CD8-positive, alpha-beta memory T cell (primary cell): ENCODE data around the gene TRPV5. TPM values are rescaled to one million over a fixed set of nuclear protein-coding genes. Genes with fewer than 3 reads are reported as not detected.
A peak's percentile ranks its signal among the peaks of the same experiment; 100 is the strongest.

Experiments
- CTCF ChIA-PET: fragments of 350-600 bp; sonication (Branson Sonifier 250); formaldehyde crosslinking; loops from one replicate; lab custom pipeline; 2021; ENCODE audit warnings: antibody characterized with exemption; lab: Charles Lee
- POLR2A ChIA-PET: fragments of 350-600 bp; sonication (Branson Sonifier 250); formaldehyde crosslinking; loops from one replicate; lab custom pipeline; 2021; ENCODE audit warnings: antibody characterized with exemption; lab: Charles Lee
- DNase-seq, 5 donors: peaks; one replicate each; pipeline versions ENCODE4 v3.0.0 to v3.0.0-alpha.2; 2020 to 2022; ENCODE audit warnings: mixed read lengths in 1 of 5
- H3K27ac ChIP-seq: one replicate; pipeline ENCODE4 v1.7.0; 2013; ENCODE audit warnings: low read depth, mild to moderate bottlenecking, low read length, moderate library complexity
- H3K27me3 ChIP-seq: 2 replicates; pipeline ENCODE4 v1.7.0; 2013; ENCODE audit warnings: low read length, mild to moderate bottlenecking; ENCODE audit not compliant: insufficient read depth, poor library complexity, severe bottlenecking
- H3K36me3 ChIP-seq: 2 replicates; pipeline ENCODE4 v1.7.0; 2013; ENCODE audit warnings: mild to moderate bottlenecking, low read length, moderate library complexity; ENCODE audit not compliant: insufficient read depth
- H3K4me1 ChIP-seq: 2 replicates; pipeline ENCODE4 v1.7.0; 2013; ENCODE audit warnings: mild to moderate bottlenecking, low read length, moderate library complexity; ENCODE audit not compliant: insufficient read depth
- H3K4me3 ChIP-seq: 2 replicates; pipeline ENCODE4 v1.7.0; 2013; ENCODE audit warnings: mild to moderate bottlenecking, low read length
- H3K9me3 ChIP-seq: 2 replicates; pipeline ENCODE4 v1.7.0; 2013; ENCODE audit warnings: mild to moderate bottlenecking, low read length
- H3K27ac Mint-ChIP-seq, 8 donors: one replicate each; pipeline ENCODE4 v1.8.0; 2020 to 2021; ENCODE audit warnings: mixed read lengths in 8 of 8, mild to moderate bottlenecking in 6 of 8, inconsistent platforms in 3 of 8, moderate library complexity in 3 of 8
- H3K27me3 Mint-ChIP-seq, 2 donors: one replicate each; pipeline ENCODE4 v1.8.0; 2020 to 2021; ENCODE audit warnings: mixed read lengths in 2 of 2, mild to moderate bottlenecking in 1 of 2, moderate library complexity in 1 of 2
- H3K36me3 Mint-ChIP-seq, 3 donors: one replicate each; pipeline ENCODE4 v1.8.0; 2020 to 2021; ENCODE audit warnings: mixed read lengths in 3 of 3, inconsistent platforms in 1 of 3, mild to moderate bottlenecking in 1 of 3
- H3K4me1 Mint-ChIP-seq, 3 donors: one replicate each; pipeline ENCODE4 v1.8.0; 2020 to 2021; ENCODE audit warnings: mixed read lengths in 3 of 3, inconsistent platforms in 1 of 3, mild to moderate bottlenecking in 1 of 3
- H3K4me3 Mint-ChIP-seq, 7 donors: one replicate each; pipeline ENCODE4 v1.8.0; 2020 to 2021; ENCODE audit warnings: mixed read lengths in 7 of 7, mild to moderate bottlenecking in 6 of 7, moderate library complexity in 4 of 7, inconsistent platforms in 2 of 7
- H3K9me3 Mint-ChIP-seq, 5 donors: one replicate each; pipeline ENCODE4 v1.8.0; 2020 to 2022; ENCODE audit warnings: mixed read lengths in 5 of 5, mild to moderate bottlenecking in 3 of 5, moderate library complexity in 2 of 5, inconsistent platforms in 1 of 5
- polyA plus RNA-seq: library from polyadenylated mRNA; unstranded; fragments of 300-500 nt; fragmentation: Illumina TruSeq; gene quantifications from one replicate; pipeline ENCODE4 v1.2.3, GENCODE V29; 2021
- total RNA-seq, 2 experiments: library from RNA; stranded (reverse); gene quantifications; one replicate each; pipeline ENCODE4 v1.2.3, GENCODE V29; 2021

The TRPV5 gene
- total and polyA plus RNA-seq, 3 experiments from 2014 or later = not detected

DNA sequence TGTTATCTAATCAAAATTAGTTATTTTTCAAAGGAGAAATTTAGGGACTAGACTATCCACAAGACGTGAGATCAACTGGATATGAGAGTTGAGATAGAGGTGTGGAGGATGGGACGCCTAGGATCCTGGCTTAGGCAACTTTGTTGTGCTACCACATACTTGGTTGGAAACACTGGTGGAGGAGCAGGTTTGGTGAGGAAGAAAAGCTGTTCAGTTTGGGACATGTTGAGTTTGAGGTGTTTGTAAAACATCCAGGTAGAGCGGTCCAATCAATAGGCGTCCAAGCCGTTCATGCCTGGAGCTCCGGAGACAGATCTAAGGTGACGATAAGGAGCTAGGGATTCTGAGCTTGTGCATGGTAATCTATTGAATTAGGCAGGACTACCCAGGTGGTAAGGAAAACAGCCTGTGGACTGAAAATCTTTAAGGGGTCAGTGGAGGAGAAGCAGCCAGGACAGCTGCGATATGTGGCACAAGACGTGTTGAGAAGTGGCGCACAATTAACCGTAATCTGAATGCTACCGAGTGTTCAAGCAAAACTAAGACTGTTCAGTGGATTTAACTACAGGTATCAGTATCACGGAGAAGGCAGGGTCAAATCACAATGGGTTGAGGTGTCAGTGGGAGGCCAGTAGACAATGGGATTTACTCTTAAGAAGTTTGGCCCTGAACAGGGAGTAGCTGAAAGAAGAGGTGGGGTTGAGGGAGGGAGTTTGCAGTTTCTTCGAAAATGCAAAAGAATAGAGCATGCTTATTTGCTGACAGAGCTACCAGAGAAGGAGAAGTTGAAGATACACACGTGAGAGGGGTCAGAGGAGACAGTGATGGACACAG lies 31.9 kb downstream of the TRPV5 start:
- no peaks in the 10 kb centered on the region for H3K36me3 ChIP-seq
- no peak for DNase-seq
- H3K9me3 ChIP-seq = no peaks in the 10 kb centered on the region
- CTCF ChIA-PET = interaction anchor here (0.8 kb wide), 1 partner anchor 578 kb away, joined by 3 read pairs; no protein-coding TSS in a partner anchor
- no peak overlapping the region for H3K4me3 Mint-ChIP-seq
- peaks cover 0 to 3% (median 0%) of the 10 kb centered on the region in 3 donors for H3K36me3 Mint-ChIP-seq
- no peak overlapping the region for H3K27ac ChIP-seq
- no peaks in the 10 kb centered on the region for H3K27me3 ChIP-seq
- peaks cover 0 to 5% (median 0%) of the 10 kb centered on the region in 5 donors for H3K9me3 Mint-ChIP-seq
- H3K4me1 Mint-ChIP-seq = no peaks in the 10 kb centered on the region
- H3K4me3 ChIP-seq = no peak overlapping the region
- H3K27ac Mint-ChIP-seq = peak overlapping the region in 1 of 8 donors; percentile 26
- no peaks in the 10 kb centered on the region for H3K4me1 ChIP-seq
- H3K27me3 Mint-ChIP-seq = peaks cover 3 to 21% of the 10 kb centered on the region in 2 donors
- POLR2A ChIA-PET = no interaction called here

- Mint-ChIP-seq H3K36me3 (no peaks in the 10 kb centered on the region), H3K4me1 (no peaks in the 10 kb centered on the region), H3K27me3 (peaks cover 6 to 18% of the 10 kb centered on the region in 2 donors), H3K27ac (no peak overlapping the region), H3K9me3 (peaks cover 0 to 5% (median 0%) of the 10 kb centered on the region in 5 donors), H3K4me3 (no peak overlapping the region)
- ChIA-PET CTCF (no interaction called here), POLR2A (no interaction called here)
- Histone ChIP-seq H3K9me3 (no peaks in the 10 kb centered on the region), H3K27me3 (no peaks in the 10 kb centered on the region), H3K4me1 (no peaks in the 10 kb centered on the region), H3K27ac (no peak overlapping the region), H3K4me3 (no peak overlapping the region), H3K36me3 (no peaks in the 10 kb centered on the region)
- no peak for DNase-seq
Measured at GRCh38 chr7:142899661-142900060, 33.9 kb downstream of the TRPV5 start.

- ChIA-PET CTCF (no interaction called here), POLR2A (interaction anchor here (0.7 kb wide), 1 partner anchor 11 kb away, joined by 7 read pairs; no protein-coding TSS in a partner anchor)
- Mint-ChIP-seq H3K9me3 (peaks cover 0 to 5% (median 0%) of the 10 kb centered on the region in 5 donors), H3K4me1 (no peaks in the 10 kb centered on the region), H3K36me3 (no peaks in the 10 kb centered on the region), H3K27me3 (peaks cover 7 to 18% of the 10 kb centered on the region in 2 donors), H3K27ac (peak overlapping the region in 1 of 8 donors; percentile 43), H3K4me3 (no peak overlapping the region)
- H3K36me3 ChIP-seq = no peaks in the 10 kb centered on the region
- H3K27me3 ChIP-seq = no peaks in the 10 kb centered on the region
- H3K27ac ChIP-seq = no peak overlapping the region
- no peak for DNase-seq
- no peaks in the 10 kb centered on the region for H3K4me1 ChIP-seq
- no peaks in the 10 kb centered on the region for H3K9me3 ChIP-seq
- no peak overlapping the region for H3K4me3 ChIP-seq
Measured at GRCh38 chr7:142898377-142899170, 35.0 kb downstream of the TRPV5 start.

DNA sequence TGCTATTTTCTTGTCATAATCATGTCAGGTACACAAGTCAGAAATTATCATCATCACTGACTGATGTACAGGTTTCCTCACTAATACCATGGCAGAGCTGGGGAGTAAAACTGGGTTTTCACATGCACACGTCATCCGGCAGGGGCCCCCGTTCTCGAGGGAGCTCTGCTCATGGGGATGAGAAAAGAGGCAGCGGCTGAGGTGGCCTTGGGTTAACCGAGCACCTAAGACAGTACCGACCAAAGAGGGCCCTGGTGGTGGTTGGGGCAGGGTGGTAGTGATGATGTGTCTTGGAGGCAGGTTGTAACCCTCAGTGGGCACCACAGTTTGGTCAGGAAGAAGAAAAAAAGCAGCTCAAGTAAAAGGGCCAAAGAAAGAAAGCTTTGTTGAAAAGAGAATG lies 35.9 kb downstream of the TRPV5 start:
- Histone ChIP-seq H3K27me3 (no peaks in the 10 kb centered on the region), H3K9me3 (no peaks in the 10 kb centered on the region), H3K4me3 (no peak overlapping the region), H3K27ac (no peak overlapping the region), H3K4me1 (no peaks in the 10 kb centered on the region), H3K36me3 (no peaks in the 10 kb centered on the region)
- Mint-ChIP-seq H3K36me3 (no peaks in the 10 kb centered on the region), H3K27ac (no peak overlapping the region), H3K9me3 (peaks cover 0 to 5% (median 0%) of the 10 kb centered on the region in 5 donors), H3K27me3 (peaks cover 7 to 21% of the 10 kb centered on the region in 2 donors), H3K4me1 (no peaks in the 10 kb centered on the region), H3K4me3 (no peak overlapping the region)
- ChIA-PET CTCF (no interaction called here), POLR2A (interaction anchor here (0.7 kb wide), 1 partner anchor 10 kb away, joined by 7 read pairs; no protein-coding TSS in a partner anchor)
- DNase-seq = no peak

DNA sequence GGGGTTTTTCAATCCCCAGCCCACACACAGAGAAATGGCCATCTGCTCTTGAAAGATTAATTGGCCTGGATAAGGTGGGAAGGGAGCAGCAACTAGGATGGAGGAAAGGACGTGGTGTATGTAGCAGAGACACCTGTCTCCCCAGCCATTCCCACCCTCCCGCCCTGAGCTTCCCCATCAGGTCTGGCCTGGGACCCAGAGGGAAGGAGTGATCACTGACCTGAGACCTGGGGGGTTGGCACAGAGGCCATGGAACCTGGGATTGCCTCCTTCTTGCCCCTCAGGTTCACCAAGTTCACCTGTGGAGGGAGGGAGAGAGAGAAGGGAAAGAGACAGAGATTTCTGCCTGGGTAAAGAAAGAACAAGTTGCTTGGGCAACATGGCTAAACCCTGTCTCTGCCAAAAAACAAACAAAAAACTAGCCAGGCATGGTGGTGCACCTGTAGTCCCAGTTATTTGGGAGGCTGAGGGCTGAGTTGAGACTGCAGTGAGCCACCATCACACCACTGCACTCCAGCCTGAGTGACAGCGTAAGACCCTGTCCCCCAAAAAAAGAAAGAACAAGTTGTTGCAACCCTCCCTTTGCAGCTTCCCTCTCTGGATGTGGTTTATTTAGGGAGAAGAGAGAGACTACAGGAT lies 36.7 kb downstream of the TRPV5 start:
- no peak overlapping the region for H3K4me3 Mint-ChIP-seq
- H3K9me3 Mint-ChIP-seq = no peaks in the 10 kb centered on the region
- Histone ChIP-seq H3K36me3 (no peaks in the 10 kb centered on the region), H3K4me1 (no peaks in the 10 kb centered on the region), H3K4me3 (no peak overlapping the region), H3K27me3 (no peaks in the 10 kb centered on the region), H3K9me3 (no peaks in the 10 kb centered on the region), H3K27ac (no peak overlapping the region)
- no peaks in the 10 kb centered on the region for H3K36me3 Mint-ChIP-seq
- no peak overlapping the region for H3K27ac Mint-ChIP-seq
- DNase-seq = no peak
- H3K4me1 Mint-ChIP-seq = no peaks in the 10 kb centered on the region
- ChIA-PET CTCF (no interaction called here), POLR2A (no interaction called here)
- H3K27me3 Mint-ChIP-seq = peaks cover 9 to 24% of the 10 kb centered on the region in 2 donors

DNA sequence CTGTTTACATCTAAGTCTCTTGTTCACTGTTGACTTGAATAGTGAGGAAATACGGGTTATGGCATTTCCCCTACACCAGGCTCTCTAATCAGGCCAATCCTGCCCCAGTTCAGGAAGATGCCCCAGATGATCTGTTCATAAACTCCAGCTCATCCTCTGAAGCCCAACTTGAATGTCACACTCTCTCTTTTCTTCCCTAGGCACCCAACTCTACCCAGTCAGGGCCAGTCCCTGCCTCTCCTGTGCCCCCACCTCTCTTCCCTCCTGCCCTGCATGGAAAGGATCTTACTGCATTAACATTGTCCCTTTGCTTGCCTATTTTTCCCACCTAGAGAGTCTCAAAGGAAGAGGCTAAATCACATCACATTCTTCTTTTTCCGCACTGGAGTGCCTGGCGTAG lies 37.4 kb downstream of the TRPV5 start:
- H3K4me1 ChIP-seq = no peaks in the 10 kb centered on the region
- H3K27me3 ChIP-seq = no peaks in the 10 kb centered on the region
- POLR2A ChIA-PET = no interaction called here
- Mint-ChIP-seq H3K9me3 (no peaks in the 10 kb centered on the region), H3K27me3 (peaks cover 11 to 27% of the 10 kb centered on the region in 2 donors), H3K4me1 (no peaks in the 10 kb centered on the region), H3K27ac (no peak overlapping the region), H3K4me3 (no peak overlapping the region), H3K36me3 (no peaks in the 10 kb centered on the region)
- CTCF ChIA-PET = no interaction called here
- H3K27ac ChIP-seq = no peak overlapping the region
- H3K36me3 ChIP-seq = no peaks in the 10 kb centered on the region
- no peak overlapping the region for H3K4me3 ChIP-seq
- no peaks in the 10 kb centered on the region for H3K9me3 ChIP-seq
- no peak for DNase-seq

- Mint-ChIP-seq H3K27me3 (peaks cover 11 to 27% of the 10 kb centered on the region in 2 donors), H3K4me1 (no peaks in the 10 kb centered on the region), H3K9me3 (no peaks in the 10 kb centered on the region), H3K4me3 (no peak overlapping the region), H3K27ac (no peak overlapping the region), H3K36me3 (no peaks in the 10 kb centered on the region)
- no peak overlapping the region for H3K4me3 ChIP-seq
- no peak for DNase-seq
- no peak overlapping the region for H3K27ac ChIP-seq
- no peaks in the 10 kb centered on the region for H3K27me3 ChIP-seq
- H3K36me3 ChIP-seq = no peaks in the 10 kb centered on the region
- ChIA-PET POLR2A (no interaction called here), CTCF (interaction anchor here (1.5 kb wide), 1 partner anchor 14 kb away, joined by 8 read pairs; no protein-coding TSS in a partner anchor)
- H3K4me1 ChIP-seq = no peaks in the 10 kb centered on the region
- H3K9me3 ChIP-seq = no peaks in the 10 kb centered on the region
Measured at GRCh38 chr7:142894985-142895593, 38.5 kb downstream of the TRPV5 start.
